Fibroblast of lung (primary cell): ENCODE measurements around the gene SPRR1B. TPM values are rescaled to one million over a fixed set of nuclear protein-coding genes. Genes with fewer than 3 reads are reported as not detected.

Source experiments
- DNase-seq, 2 donors: peaks; one replicate each; pipeline versions ENCODE4 v3.0.0 to v3.0.0-alpha.2; 2010; ENCODE audit warnings: low read depth in 2 of 2
- H2AFZ ChIP-seq: 2 replicates; pipeline ENCODE4 v1.5.1; 2012; ENCODE audit warnings: low read length, control low read depth, inconsistent platforms
- H3K27ac ChIP-seq: 2 replicates; pipeline ENCODE4 v1.5.1; 2011; ENCODE audit warnings: low read length, control low read depth; ENCODE audit not compliant: insufficient read depth
- H3K27me3 ChIP-seq: 2 replicates; pipeline ENCODE4 v1.5.1; 2011; ENCODE audit warnings: mild to moderate bottlenecking, low read length; ENCODE audit not compliant: control insufficient read depth, insufficient read depth
- H3K36me3 ChIP-seq: 2 replicates; pipeline ENCODE4 v1.5.1; 2011; ENCODE audit warnings: low read length; ENCODE audit not compliant: control insufficient read depth, insufficient read depth
- H3K4me1 ChIP-seq: 2 replicates; pipeline ENCODE4 v1.5.1; 2011; ENCODE audit warnings: low read length; ENCODE audit not compliant: control insufficient read depth, insufficient read depth; ENCODE audit errors: extremely low read depth
- H3K4me2 ChIP-seq: 2 replicates; pipeline ENCODE4 v1.5.1; 2011; ENCODE audit warnings: low read length, control low read depth; ENCODE audit not compliant: insufficient read depth; ENCODE audit errors: extremely low read depth
- H3K4me3 ChIP-seq, 4 experiments: fragments of 200-600 bp in 1 of 4; sonication (generic) in 1 of 4; replicated peaks in 1 of 4; 2 replicates each; pipeline ENCODE4 v1.5.1; 2011 to 2016; ENCODE audit warnings: low read length in 4 of 4, low read depth in 3 of 4, mild to moderate bottlenecking in 3 of 4, control low read depth in 2 of 4, inconsistent platforms in 1 of 4, mixed read lengths in 1 of 4; ENCODE audit not compliant: insufficient read depth in 1 of 4; ENCODE audit errors: control extremely low read depth in 1 of 4
- H3K79me2 ChIP-seq: 2 replicates; pipeline ENCODE4 v1.5.1; 2012; ENCODE audit warnings: mild to moderate bottlenecking, low read length, inconsistent platforms; ENCODE audit not compliant: control insufficient read depth, insufficient read depth
- H3K9ac ChIP-seq: 2 replicates; pipeline ENCODE4 v1.5.1; 2011; ENCODE audit warnings: mild to moderate bottlenecking, low read length, control low read depth; ENCODE audit not compliant: insufficient read depth
- H3K9me3 ChIP-seq: 2 replicates; pipeline ENCODE4 v1.5.1; 2012; ENCODE audit warnings: low read depth, low read length; ENCODE audit not compliant: control insufficient read depth, insufficient read depth
- H4K20me1 ChIP-seq: 2 replicates; pipeline ENCODE4 v1.5.1; 2011; ENCODE audit warnings: low read length; ENCODE audit not compliant: control insufficient read depth, insufficient read depth; ENCODE audit errors: extremely low read depth
- CTCF ChIP-seq, 2 donors: IDR thresholded peaks in 1 of 2; conservative IDR thresholded peaks in 1 of 2; 1 replicate in 1 of 2; 2 replicates in 1 of 2; pipeline ENCODE4 v1.5.1; 2011 to 2012; ENCODE audit warnings: low read length in 2 of 2, control low read depth in 1 of 2, inconsistent platforms in 1 of 2, low read depth in 1 of 2, mild to moderate bottlenecking in 1 of 2
- EZH2 ChIP-seq: IDR thresholded peaks from 2 replicates; pipeline ENCODE4 v1.5.1; 2012; ENCODE audit warnings: low read length, control low read depth, mild to moderate bottlenecking; ENCODE audit errors: missing control alignments
- polyA plus RNA-seq, 2 donors: library from polyadenylated mRNA; depleted of rRNA in 1 of 2; stranded (reverse) in 1 of 2; unstranded in 1 of 2; fragments of >200 nt; gene quantifications; 2 replicates each; pipeline ENCODE4 v1.2.1, GENCODE V29; 2011 to 2012; ENCODE audit warnings: missing spikeins in 1 of 2
- total RNA-seq: library from RNA; depleted of rRNA; stranded (reverse); fragments of >200 nt; gene quantifications from 2 replicates; pipeline ENCODE4 v1.2.1, GENCODE V29; 2014

SPRR1B gene
- total and polyA plus RNA-seq, 2 donors (not counting 1 experiment from before 2014, with no cell fraction given): not detected

GRCh38 chr1:152983743-152984142, 47.3 kb upstream of the SPRR1B start, which contains the start of gene SPRR1A:
Gene SPRR1A (plus strand): TSS chr1:152984081. CDS start chr1:152985231, 1,150 bp downstream.
- TF ChIP-seq EZH2: no peak
- no peak for TF ChIP-seq CTCF (conservative IDR thresholded peaks at IDR 0.05 in 1 of 2, IDR thresholded peaks at IDR 0.05 in 1 of 2; ENCODE audit: low read depth in 1 of 2, low read length in 2 of 2)
- Histone ChIP-seq H3K36me3 (no peaks in the 10 kb centered on the region), H3K4me1 (no peaks in the 10 kb centered on the region), H3K4me2 (no peak within 1 kb of the TSS), H3K79me2 (no peaks in the 10 kb centered on the region), H4K20me1 (no peaks in the 10 kb centered on the region), H3K4me3 (no peak within 1 kb of the TSS), H3K27me3 (no peaks in the 10 kb centered on the region), H3K9ac (no peak within 1 kb of the TSS), H3K27ac (no peak within 1 kb of the TSS), H2AFZ (no peak within 1 kb of the TSS), H3K9me3 (no peaks in the 10 kb centered on the region)
- no peak for DNase-seq

- no peak for TF ChIP-seq EZH2
- TF ChIP-seq CTCF (conservative IDR thresholded peaks at IDR 0.05 in 1 of 2, IDR thresholded peaks at IDR 0.05 in 1 of 2; ENCODE audit: low read depth in 1 of 2, low read length in 2 of 2): no peak
- no peaks in the 10 kb centered on the region for H3K79me2 ChIP-seq
- no peak overlapping the region for H2AFZ ChIP-seq
- H3K4me2 ChIP-seq: no peak overlapping the region
- no peaks in the 10 kb centered on the region for H3K36me3 ChIP-seq
- no peak overlapping the region for H3K9ac ChIP-seq
- no peaks in the 10 kb centered on the region for H4K20me1 ChIP-seq
- no peak for DNase-seq
- H3K9me3 ChIP-seq: no peaks in the 10 kb centered on the region
- H3K27me3 ChIP-seq: no peaks in the 10 kb centered on the region
- H3K27ac ChIP-seq: no peak overlapping the region
- H3K4me3 ChIP-seq: no peak overlapping the region
- no peaks in the 10 kb centered on the region for H3K4me1 ChIP-seq
Measured at GRCh38 chr1:152986578-152986977, 44.4 kb upstream of the SPRR1B start.

GRCh38 chr1:152993186-152993585, 37.8 kb upstream of the SPRR1B start:
- Histone ChIP-seq H2AFZ (no peak overlapping the region), H3K27ac (no peak overlapping the region), H3K4me3 (no peak overlapping the region), H4K20me1 (no peaks in the 10 kb centered on the region), H3K36me3 (no peaks in the 10 kb centered on the region), H3K27me3 (no peaks in the 10 kb centered on the region), H3K9me3 (no peaks in the 10 kb centered on the region), H3K4me2 (no peak overlapping the region), H3K4me1 (no peaks in the 10 kb centered on the region), H3K79me2 (no peaks in the 10 kb centered on the region), H3K9ac (no peak overlapping the region)
- TF ChIP-seq EZH2 (no peak), CTCF (conservative IDR thresholded peaks at IDR 0.05 in 1 of 2, IDR thresholded peaks at IDR 0.05 in 1 of 2; ENCODE audit: low read depth in 1 of 2, low read length in 2 of 2) (no peak)
- no peak for DNase-seq
